ENCODE measurements around the gene ATF6B.
"Not testable (repeated sequence)": the region's sequence is repeated elsewhere in the genome, so short reads cannot be mapped to it uniquely, and the experiment has no call there.

The ATF6B gene

GRCh38 chr6:32107406-32107805, 20.6 kb downstream of the ATF6B start:
- no peak for DNase-seq (ENCODE audit: low read depth in 2 of 2)

- no peak for DNase-seq (ENCODE audit: low read depth in 2 of 2)
Measured at GRCh38 chr6:32105433-32105832, 22.6 kb downstream of the ATF6B start.

- no peak for DNase-seq (ENCODE audit: low read depth in 2 of 2)
Measured at GRCh38 chr6:32102255-32102654, 25.8 kb downstream of the ATF6B start.

- not testable (repeated sequence) for DNase-seq (ENCODE audit: low read depth in 2 of 2)
Measured at GRCh38 chr6:32100251-32100650, 27.8 kb downstream of the ATF6B start.

- no peak for DNase-seq (ENCODE audit: low read depth in 2 of 2)
Measured at GRCh38 chr6:32097364-32097763, 30.7 kb downstream of the ATF6B start.

- DNase-seq (ENCODE audit: low read depth in 2 of 2): no peak
Measured at GRCh38 chr6:32096394-32097258, 31.4 kb downstream of the ATF6B start.

GRCh38 chr6:32096087-32096393, 32.0 kb downstream of the ATF6B start:
- no peak for DNase-seq (ENCODE audit: low read depth in 2 of 2)

- DNase-seq (ENCODE audit: low read depth in 2 of 2): no peak
Measured at GRCh38 chr6:32095338-32096086, 32.5 kb downstream of the ATF6B start.

GRCh38 chr6:32092760-32093497, 35.1 kb downstream of the ATF6B start:
- DNase-seq (ENCODE audit: low read depth in 2 of 2): no peak

GRCh38 chr6:32089082-32089828, 38.8 kb downstream of the ATF6B start:
- DNase-seq (ENCODE audit: low read depth in 2 of 2): no peak

GRCh38 chr6:32088487-32089049, 39.5 kb downstream of the ATF6B start:
- no peak for DNase-seq (ENCODE audit: low read depth in 2 of 2)

- DNase-seq (ENCODE audit: low read depth in 2 of 2): peak; percentile 42 to 57
Measured at GRCh38 chr6:32087574-32088486, 40.2 kb downstream of the ATF6B start.

- no peak for DNase-seq (ENCODE audit: low read depth in 2 of 2)
Measured at GRCh38 chr6:32086661-32087573, 41.1 kb downstream of the ATF6B start.

- DNase-seq (ENCODE audit: low read depth in 2 of 2): no peak
Measured at GRCh38 chr6:32085759-32086459, 42.1 kb downstream of the ATF6B start.

GRCh38 chr6:32084780-32085179, 43.3 kb downstream of the ATF6B start:
- no peak for DNase-seq (ENCODE audit: low read depth in 2 of 2)

- no peak for DNase-seq (ENCODE audit: low read depth in 2 of 2)
Measured at GRCh38 chr6:32083812-32084768, 44.0 kb downstream of the ATF6B start.

- no peak for DNase-seq (ENCODE audit: low read depth in 2 of 2)
Measured at GRCh38 chr6:32082935-32083334, 45.1 kb downstream of the ATF6B start.

Measured in stimulated activated CD8-positive, alpha-beta memory T cell treated with anti-CD3 and anti-CD28 coated beads, Interleukin-2, amount 100 ng/mL, for 1 hour (primary cell).